ENCODE data around the gene RHOB.

Gene RHOB

GRCh38 chr2:20439503-20439902 lies 7.4 kb upstream of the RHOB start:
- no peak for DNase-seq

DNA sequence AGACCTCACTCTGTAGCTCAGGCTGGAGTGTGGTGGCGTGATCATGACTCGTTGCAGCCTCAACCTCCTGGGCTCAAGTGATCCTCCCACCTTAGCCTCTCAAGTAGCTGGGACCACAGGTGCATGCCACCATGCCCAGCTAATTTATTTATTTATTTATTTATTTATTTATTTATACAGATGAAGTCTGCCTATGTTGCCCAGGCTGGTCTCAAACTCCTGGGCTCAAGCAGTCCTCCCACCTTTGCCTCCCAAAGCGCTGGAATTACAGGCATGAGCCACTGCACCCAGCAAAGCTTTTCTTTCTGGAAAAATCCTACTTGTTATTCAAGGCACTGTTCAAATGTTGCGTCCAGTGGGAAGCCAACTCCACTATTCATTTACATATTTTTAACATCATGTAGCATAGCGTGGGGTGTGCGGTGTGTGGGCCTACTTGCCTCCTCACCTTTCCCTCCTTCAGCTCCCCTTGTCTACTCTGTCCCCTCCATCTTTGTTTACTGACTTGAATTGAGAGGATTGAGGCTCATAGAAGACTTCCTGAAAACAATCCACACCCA lies 6.8 kb upstream of the RHOB start:
- DNase-seq = no peak

- no peak for DNase-seq
Measured at GRCh38 chr2:20443276-20443920, 3.5 kb upstream of the RHOB start.

DNA sequence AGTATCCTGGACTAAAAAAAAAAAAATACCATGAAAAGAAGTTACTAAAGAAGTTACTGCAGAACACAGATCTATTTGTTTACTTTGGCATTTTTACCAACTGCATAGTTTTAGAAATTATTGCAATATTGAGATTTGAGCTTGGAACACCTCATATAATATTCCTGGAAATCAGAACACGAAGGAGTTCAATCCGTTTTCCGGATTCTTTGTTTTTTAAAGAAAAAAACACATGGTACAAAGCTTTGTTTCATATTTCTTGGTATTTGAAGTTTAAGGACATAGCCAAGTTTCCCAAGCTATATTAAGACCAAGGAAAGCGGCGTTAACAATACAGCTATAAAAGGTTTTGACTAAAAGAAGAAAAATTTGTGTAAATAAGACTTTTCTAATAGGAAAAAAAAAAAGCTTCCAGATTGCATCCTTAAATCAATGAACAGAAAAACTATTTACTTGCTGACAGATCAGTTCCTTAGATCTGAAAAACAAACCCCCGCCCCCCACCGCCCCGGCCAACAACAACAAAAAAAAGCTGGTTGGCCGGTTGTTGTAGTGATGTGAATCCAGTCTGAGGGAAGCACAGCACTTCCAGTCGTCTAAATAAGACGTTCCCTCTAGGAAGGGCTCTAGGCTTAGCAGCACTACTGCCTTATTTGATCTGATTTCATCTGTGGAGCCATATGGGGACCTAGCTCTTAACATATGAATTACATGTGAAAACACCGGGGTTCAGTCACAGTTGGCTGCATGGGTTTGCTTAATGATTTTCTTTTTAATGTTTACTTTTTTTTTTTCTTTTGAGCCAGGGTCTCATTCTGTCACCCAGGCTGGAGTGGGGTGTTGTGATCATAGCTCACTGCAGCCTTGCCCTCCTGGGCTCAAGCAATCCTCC lies 2.5 kb upstream of the RHOB start:
- no peak for DNase-seq

DNA sequence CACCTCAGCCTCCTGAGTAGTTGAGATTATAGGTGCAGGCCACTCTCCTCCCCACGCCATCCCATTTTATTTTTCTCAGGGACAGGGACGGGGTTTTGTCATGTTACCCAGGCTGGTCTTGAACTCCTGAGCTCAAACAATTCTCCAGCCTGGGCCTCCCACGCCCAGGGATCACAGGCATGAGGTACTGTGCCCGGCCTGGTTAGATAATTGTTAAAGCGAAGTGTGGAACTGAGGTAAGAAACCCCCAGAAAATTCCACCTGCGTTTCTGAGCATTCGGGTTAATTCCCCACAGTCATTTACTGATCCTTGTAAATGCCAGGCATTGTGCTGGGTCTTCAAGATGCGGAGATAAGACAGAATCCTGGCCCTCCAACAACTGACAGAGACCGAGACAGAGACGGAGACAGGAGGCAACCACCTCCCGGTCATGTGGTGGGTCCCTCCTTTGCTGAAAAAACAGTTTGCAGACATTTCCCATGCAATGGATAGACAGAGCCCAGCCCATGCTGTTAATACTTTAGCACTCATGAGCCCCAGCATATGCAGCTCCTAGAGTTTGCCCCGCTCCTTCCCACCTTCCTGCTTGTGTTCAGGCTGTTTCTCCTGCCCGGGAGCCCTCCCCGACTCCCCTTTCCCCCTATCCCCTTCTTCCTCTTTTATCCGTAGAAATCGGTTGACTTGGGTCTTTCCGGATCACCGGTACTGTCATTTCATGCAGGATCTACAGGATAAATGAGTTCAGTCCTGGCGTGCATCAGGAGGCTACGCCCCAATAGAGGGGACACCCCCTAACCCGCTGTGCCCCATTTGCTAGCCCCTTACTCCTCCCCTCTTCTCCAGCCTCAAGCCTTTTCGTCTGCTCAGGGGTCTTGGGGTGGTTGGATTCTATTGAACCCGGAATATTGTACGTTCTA lies 1.6 kb upstream of the RHOB start:
- DNase-seq = no peak

DNA sequence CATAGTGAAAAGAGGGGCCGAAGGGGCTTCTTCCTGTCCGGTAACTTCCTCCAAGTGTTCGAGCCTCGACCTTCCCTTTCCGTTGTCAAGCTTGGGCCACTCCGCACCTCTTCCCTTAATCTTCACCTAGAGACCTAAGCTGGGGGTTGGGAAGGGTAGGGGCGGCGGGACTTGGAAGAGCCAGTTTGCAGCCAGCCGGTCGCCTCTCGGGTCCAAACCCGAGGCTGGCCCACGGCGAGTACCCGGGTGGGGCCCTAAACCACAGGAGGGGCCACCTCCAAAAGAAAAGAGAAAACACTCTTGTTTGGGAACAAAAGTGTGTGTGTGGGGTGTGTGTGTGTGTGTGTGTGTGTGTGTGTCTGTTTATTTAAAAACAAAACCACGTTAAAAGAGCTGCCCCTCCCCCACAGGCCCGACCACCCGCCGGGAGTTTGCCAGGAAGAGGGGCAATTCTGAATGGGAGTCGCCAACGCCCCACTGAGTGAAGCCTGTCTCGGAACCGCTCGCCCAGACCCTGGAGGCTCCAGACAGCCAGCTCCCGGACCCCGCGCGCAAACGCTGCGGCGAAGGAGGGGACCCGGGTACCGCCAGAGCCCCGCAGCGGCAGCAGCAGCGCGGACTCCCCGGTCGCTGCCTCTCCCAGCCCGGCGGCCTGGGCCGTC lies 488 bp upstream of the RHOB start:
- DNase-seq = no peak

DNA sequence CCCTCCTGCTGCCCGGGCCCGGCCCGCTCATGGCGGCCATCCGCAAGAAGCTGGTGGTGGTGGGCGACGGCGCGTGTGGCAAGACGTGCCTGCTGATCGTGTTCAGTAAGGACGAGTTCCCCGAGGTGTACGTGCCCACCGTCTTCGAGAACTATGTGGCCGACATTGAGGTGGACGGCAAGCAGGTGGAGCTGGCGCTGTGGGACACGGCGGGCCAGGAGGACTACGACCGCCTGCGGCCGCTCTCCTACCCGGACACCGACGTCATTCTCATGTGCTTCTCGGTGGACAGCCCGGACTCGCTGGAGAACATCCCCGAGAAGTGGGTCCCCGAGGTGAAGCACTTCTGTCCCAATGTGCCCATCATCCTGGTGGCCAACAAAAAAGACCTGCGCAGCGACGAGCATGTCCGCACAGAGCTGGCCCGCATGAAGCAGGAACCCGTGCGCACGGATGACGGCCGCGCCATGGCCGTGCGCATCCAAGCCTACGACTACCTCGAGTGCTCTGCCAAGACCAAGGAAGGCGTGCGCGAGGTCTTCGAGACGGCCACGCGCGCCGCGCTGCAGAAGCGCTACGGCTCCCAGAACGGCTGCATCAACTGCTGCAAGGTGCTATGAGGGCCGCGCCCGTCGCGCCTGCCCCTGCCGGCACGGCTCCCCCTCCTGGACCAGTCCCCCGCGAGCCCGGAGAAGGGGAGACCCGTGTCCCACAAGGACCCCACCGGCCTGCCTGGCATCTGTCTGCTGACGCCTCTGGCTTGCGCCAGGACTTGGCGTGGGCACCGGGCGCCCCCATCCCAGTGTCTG lies 767 bp downstream of the RHOB start:
- no peak for DNase-seq

- no peak for DNase-seq
Measured at GRCh38 chr2:20448246-20448976, 1.5 kb downstream of the RHOB start.

DNA sequence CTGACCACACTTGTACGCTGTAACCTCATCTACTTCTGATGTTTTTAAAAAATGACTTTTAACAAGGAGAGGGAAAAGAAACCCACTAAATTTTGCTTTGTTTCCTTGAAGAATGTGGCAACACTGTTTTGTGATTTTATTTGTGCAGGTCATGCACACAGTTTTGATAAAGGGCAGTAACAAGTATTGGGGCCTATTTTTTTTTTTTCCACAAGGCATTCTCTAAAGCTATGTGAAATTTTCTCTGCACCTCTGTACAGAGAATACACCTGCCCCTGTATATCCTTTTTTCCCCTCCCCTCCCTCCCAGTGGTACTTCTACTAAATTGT lies 2.1 kb downstream of the RHOB start:
- DNase-seq = no peak

GRCh38 chr2:20449501-20450200 lies 2.8 kb downstream of the RHOB start:
- no peak for DNase-seq

GRCh38 chr2:20450201-20450999 lies 3.5 kb downstream of the RHOB start:
- DNase-seq = no peak

DNA sequence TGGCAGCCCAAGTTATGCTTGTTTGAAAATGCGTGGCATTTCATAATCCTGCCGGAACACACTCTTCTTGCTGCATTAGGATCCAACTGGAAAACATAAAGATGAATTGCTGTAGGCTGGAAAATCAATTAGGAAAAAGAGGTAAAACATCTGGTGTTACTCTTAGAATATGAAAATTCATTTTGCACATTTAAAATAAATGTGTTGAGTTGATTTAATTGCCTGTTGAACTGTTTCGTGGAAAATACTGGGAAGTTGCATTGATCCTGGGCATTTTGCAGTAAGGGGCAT lies 4.1 kb downstream of the RHOB start:
- no peak for DNase-seq

DNA sequence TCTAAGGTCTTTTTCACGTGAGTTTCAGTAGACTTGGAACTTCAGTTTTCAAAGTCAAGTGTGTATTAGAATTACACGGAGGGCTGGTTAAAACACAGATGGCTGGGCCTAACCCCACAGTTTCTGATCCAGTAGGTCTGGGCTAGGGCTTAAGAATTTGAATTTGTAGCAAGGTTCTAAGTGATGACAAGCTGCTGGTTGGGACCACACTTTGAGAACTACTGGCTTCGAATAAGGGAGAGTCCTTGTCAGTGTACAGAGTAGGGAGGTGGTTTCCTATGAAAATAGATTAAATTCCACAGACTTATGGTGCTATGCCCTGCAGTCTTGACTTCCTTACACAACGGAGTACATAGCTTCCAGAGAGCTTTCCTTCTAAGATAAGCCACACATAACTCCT lies 4.5 kb downstream of the RHOB start:
- no peak for DNase-seq

DNA sequence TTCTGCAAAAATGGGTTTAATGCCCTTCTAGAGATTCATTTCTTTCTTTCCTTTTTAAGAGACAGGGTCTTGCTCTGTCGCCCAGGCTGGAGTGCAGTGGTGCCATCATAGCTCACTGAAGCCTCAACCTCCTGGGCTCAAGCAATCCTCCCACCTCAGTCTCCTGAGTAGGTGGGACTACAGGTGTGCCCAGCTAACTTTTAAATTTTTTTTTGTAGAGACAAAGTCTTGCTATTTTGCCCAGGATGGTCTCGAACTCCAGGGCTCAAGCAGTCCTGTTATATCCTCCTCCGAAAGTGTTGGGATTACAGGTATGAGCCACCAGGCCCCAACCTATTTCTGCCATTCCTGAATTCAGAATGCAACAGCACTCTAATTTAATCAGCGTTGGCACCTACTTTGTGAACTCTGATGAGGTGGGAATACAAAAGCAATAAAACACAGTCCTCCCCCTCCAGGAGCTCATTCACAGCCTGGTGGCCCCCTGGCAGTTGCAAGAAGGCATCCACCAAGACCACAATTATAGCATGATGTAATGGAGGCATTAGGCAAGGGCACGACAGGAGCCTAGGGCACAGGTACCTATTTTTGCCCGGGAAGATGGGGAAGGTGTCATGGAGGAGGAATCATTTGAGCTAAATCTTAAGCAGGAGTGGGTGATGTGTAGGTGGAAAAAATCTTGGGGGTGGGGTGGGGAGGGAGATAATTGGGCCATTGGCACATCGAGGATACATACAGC lies 5.1 kb downstream of the RHOB start:
- DNase-seq = no peak

DNA sequence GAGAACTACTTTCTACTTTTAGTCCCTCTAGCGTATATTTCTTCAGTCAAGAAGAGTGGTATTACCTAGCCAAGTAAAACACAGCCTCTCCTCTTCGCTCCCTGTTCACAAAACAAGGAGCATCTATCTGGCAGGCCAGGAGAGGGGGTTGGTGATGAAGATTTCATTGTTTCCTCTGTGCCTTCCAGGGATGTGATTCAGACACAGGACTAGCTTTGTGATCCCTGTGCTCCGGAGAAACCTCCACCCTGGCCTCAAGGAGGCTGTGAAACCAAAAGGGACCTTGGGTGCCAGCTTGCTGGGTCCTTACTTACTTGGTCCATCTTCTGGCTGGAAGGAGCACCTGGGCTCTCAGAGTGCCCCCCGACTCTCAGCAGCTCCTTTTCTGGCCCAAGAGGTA lies 5.7 kb downstream of the RHOB start:
- no peak for DNase-seq

- DNase-seq = no peak
Measured at GRCh38 chr2:20453087-20453486, 6.2 kb downstream of the RHOB start.

DNA sequence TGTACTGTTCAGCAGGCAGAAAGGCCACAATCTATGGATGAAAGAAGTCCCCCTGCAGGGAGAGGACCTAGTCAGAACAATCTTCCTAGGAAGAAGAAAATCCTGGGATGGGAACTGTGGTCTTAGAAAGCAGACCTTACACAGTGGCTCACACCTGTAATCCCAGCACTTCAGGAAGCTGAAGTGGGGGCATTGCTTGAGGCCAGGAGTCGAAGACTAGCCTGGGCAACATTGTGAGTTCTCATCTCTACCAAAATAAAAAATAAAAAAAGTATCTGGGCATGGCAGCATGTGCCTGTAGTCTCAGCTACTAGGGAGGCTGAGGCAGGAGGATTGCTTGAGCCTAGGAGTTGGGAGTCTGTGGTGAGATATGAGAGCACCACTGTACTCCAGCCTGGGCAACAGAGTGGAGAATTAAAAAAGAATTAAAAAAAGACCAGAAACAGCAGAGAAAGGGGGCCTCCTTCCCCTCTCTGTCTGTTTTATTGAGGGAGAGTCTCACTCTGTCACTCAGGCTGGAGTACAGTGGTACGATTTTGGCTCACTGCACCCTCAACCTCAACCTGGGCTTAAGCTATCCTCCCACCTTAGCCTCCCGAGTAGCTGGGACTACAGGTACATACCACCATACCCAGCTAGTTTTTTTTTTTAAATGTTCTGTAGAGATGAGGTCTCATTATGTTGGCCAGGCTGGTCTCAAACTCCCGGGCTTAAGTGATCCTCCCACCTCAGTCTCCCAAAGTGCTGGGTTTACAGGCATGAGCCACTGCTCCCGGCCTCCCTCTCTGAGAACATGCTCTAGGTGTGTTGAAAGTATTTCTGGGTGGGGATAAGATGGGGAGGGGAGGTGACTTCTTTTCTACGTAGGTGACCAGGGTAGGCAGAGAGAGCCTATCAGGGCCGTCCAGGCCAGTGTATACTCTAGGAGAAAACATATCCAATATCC lies 7.4 kb downstream of the RHOB start:
- no peak for DNase-seq

DNA sequence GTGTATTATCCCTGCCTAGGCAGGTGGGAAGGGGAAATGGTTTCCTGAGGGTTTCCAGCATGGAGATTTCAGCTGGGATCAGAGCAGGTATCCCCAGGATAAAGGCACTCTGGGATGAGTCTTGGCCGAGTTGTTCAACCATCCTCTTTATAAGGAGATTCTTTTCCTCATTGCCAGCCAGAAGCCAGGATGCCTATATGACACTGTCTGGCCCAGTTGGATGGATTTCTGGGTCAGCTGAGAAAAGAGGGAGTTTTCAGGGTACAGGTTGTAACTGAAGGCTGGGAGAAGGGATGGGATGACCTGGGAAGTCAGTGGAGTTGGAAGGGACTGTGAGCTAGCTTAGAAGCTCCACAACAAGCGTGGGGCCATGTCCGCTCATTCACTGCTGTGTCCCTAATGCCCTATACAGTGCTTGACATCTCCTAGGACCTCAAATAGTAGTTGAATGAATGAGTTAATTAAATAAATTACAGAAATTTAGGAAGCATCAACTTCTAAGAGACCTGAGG lies 8.3 kb downstream of the RHOB start:
- no peak for DNase-seq

All from activated CD4-positive, CD25-positive, alpha-beta regulatory T cell (primary cell).